IMR-90 (cell line): ENCODE measurements around the gene DNAJC25. TPM values are rescaled to one million over a fixed set of nuclear protein-coding genes. Genes with fewer than 3 reads are reported as not detected.

Experiments used
- ATAC-seq: fragments of 200-7000 bp; cut with Tn5 transposase; 2 replicates; pipeline ENCODE4 v1.9.1; 2020; ENCODE audit warnings: low read depth, mild to moderate bottlenecking, moderate library complexity
- BruUV-seq: library from RNA; stranded (reverse); fragments of 400-500 nt; replicated peaks from 2 replicates; lab custom pipeline; 2021; lab: Mats Ljungman, UMichigan
- CTCF ChIA-PET: fragments of 300-600 bp; formaldehyde crosslinking; extraction: SDS; loops from one replicate; lab custom pipeline; 2021; ENCODE audit warnings: antibody characterized with exemption; lab: Yijun Ruan, JAX
- POLR2A ChIA-PET: fragments of 300-600 bp; sonication (Branson Sonifier 250); formaldehyde crosslinking; loops from one replicate; lab custom pipeline; 2022; ENCODE audit warnings: antibody characterized with exemption; ENCODE audit not compliant: unreplicated experiment; lab: Charles Lee
- DNase-seq: peaks from one replicate; pipeline ENCODE4 v3.0.0; 2013
- H2AFZ ChIP-seq: replicated peaks from 2 replicates; pipeline ENCODE3; 2013; ENCODE audit warnings: low read length, mild to moderate bottlenecking; ENCODE audit not compliant: poor library complexity
- H2AK5ac ChIP-seq: 2 replicates; pipeline ENCODE4 v1.6.1; 2013; ENCODE audit warnings: low read depth, low read length, inconsistent platforms
- H2AK9ac ChIP-seq: replicated peaks from 2 replicates; pipeline ENCODE3; 2013; ENCODE audit warnings: mild to moderate bottlenecking, low read depth, low read length, moderate library complexity; ENCODE audit not compliant: poor library complexity
- H2BK120ac ChIP-seq: 2 replicates; pipeline ENCODE4 v1.6.1; 2013; ENCODE audit warnings: low read depth, low read length, inconsistent platforms
- H2BK15ac ChIP-seq: 3 replicates; pipeline ENCODE4 v1.6.1; 2013; ENCODE audit warnings: low read depth, low read length, inconsistent platforms
- H2BK20ac ChIP-seq: 2 replicates; pipeline ENCODE4 v1.6.1; 2013; ENCODE audit warnings: low read depth, mild to moderate bottlenecking, inconsistent platforms, low read length, moderate library complexity
- H2BK5ac ChIP-seq: 2 replicates; pipeline ENCODE4 v1.6.1; 2013; ENCODE audit warnings: mild to moderate bottlenecking, low read depth, low read length, inconsistent platforms; ENCODE audit not compliant: poor library complexity, severe bottlenecking
- H3K14ac ChIP-seq: replicated peaks from 2 replicates; pipeline ENCODE4 v1.6.1; 2013; ENCODE audit warnings: low read depth, low read length, inconsistent platforms
- H3K18ac ChIP-seq: 2 replicates; pipeline ENCODE4 v1.6.1; 2013; ENCODE audit warnings: low read depth, low read length, control low read depth
- H3K23ac ChIP-seq: 2 replicates; pipeline ENCODE4 v1.6.1; 2013; ENCODE audit warnings: low read depth, low read length, inconsistent platforms
- H3K27ac ChIP-seq: 2 replicates; pipeline ENCODE4 v1.5.1; 2013; ENCODE audit warnings: mild to moderate bottlenecking, control low read depth, low read length; ENCODE audit not compliant: insufficient read depth
- H3K27me3 ChIP-seq: 2 replicates; pipeline ENCODE4 v1.6.1; 2013; ENCODE audit warnings: low read length; ENCODE audit not compliant: control insufficient read depth, insufficient read depth
- H3K36me3 ChIP-seq: 2 replicates; pipeline ENCODE4 v1.6.1; 2013; ENCODE audit warnings: low read length, mixed read lengths; ENCODE audit not compliant: control insufficient read depth, insufficient read depth
- H3K4ac ChIP-seq: 2 replicates; pipeline ENCODE4 v1.6.1; 2013; ENCODE audit warnings: low read depth, low read length, inconsistent platforms
- H3K4me1 ChIP-seq: 2 replicates; pipeline ENCODE4 v1.6.1; 2013; ENCODE audit warnings: low read length, mixed read lengths; ENCODE audit not compliant: control insufficient read depth, insufficient read depth
- H3K4me2 ChIP-seq: 2 replicates; pipeline ENCODE4 v1.6.1; 2013; ENCODE audit warnings: low read depth, mild to moderate bottlenecking, control low read depth, low read length, moderate library complexity
- H3K4me3 ChIP-seq: 2 replicates; pipeline ENCODE4 v1.5.1; 2013; ENCODE audit warnings: low read depth, mild to moderate bottlenecking, control low read depth, low read length, moderate library complexity; ENCODE audit not compliant: insufficient read depth
- H3K56ac ChIP-seq: 2 replicates; pipeline ENCODE4 v1.6.1; 2013; ENCODE audit warnings: low read length, inconsistent platforms; ENCODE audit not compliant: insufficient read depth; ENCODE audit errors: extremely low read depth
- H3K79me1 ChIP-seq, 2 experiments: 2 replicates each; pipeline ENCODE4 v1.6.1; 2013; ENCODE audit warnings: low read length in 2 of 2, inconsistent platforms in 1 of 2, low read depth in 1 of 2
- H3K9ac ChIP-seq: 2 replicates; pipeline ENCODE4 v1.6.1; 2013; ENCODE audit warnings: low read depth, low read length, control low read depth
- H3K9me1 ChIP-seq: 2 replicates; pipeline ENCODE4 v1.6.1; 2013; ENCODE audit warnings: low read length, inconsistent platforms; ENCODE audit not compliant: insufficient read depth
- H3K9me3 ChIP-seq: 2 replicates; pipeline ENCODE4 v1.6.1; 2013; ENCODE audit warnings: low read length; ENCODE audit not compliant: control insufficient read depth, insufficient read depth
- H4K20me1 ChIP-seq: 2 replicates; pipeline ENCODE4 v1.6.1; 2013; ENCODE audit warnings: low read length, inconsistent platforms; ENCODE audit not compliant: insufficient read depth
- H4K5ac ChIP-seq: 2 replicates; pipeline ENCODE4 v1.6.1; 2013; ENCODE audit warnings: mild to moderate bottlenecking, low read depth, low read length, control low read depth
- H4K8ac ChIP-seq, 2 experiments: 2 replicates each; pipeline ENCODE4 v1.6.1; 2013; ENCODE audit warnings: low read depth in 2 of 2, low read length in 2 of 2, control low read depth in 1 of 2, inconsistent platforms in 1 of 2
- H4K91ac ChIP-seq: 2 replicates; pipeline ENCODE4 v1.6.1; 2013; ENCODE audit warnings: low read depth, low read length, inconsistent platforms; ENCODE audit not compliant: insufficient read depth
- BHLHE40 ChIP-seq: fragments of 150-350 bp; IDR thresholded peaks from 2 replicates; pipeline ENCODE4 v1.6.1; 2016; ENCODE audit warnings: mild to moderate bottlenecking, low read depth, low read length
- CEBPB ChIP-seq: IDR thresholded peaks from 2 replicates; pipeline ENCODE4 v1.6.1; 2012; ENCODE audit warnings: low read depth, low read length, improper control_type of control experiment
- CHD1 ChIP-seq: IDR thresholded peaks from 2 replicates; pipeline ENCODE4 v1.6.1; 2012; ENCODE audit warnings: low read depth, low read length, improper control_type of control experiment
- FOS ChIP-seq: fragments of 150-350 bp; IDR thresholded peaks from 2 replicates; pipeline ENCODE4 v1.6.1; 2016; ENCODE audit warnings: low read depth, low read length
- MAFK ChIP-seq: IDR thresholded peaks from 2 replicates; pipeline ENCODE4 v1.6.1; 2012; ENCODE audit warnings: low read depth, low read length, improper control_type of control experiment
- MAZ ChIP-seq: IDR thresholded peaks from 2 replicates; pipeline ENCODE4 v1.6.1; 2012; ENCODE audit warnings: low read depth, mild to moderate bottlenecking, low read length, improper control_type of control experiment, moderate library complexity, borderline replicate concordance
- NFE2L2 ChIP-seq: fragments of 150-350 bp; IDR thresholded peaks from 2 replicates; pipeline ENCODE4 v1.6.1; 2016; ENCODE audit warnings: low read depth, mild to moderate bottlenecking, low read length
- POLR2A ChIP-seq: IDR thresholded peaks from 2 replicates; pipeline ENCODE4 v1.6.1; 2012; ENCODE audit warnings: mild to moderate bottlenecking, low read depth, low read length
- RAD21 ChIP-seq: IDR thresholded peaks from 2 replicates; pipeline ENCODE4 v1.6.1; 2012; ENCODE audit warnings: low read length, improper control_type of control experiment
- RFX5 ChIP-seq: IDR thresholded peaks from 2 replicates; pipeline ENCODE4 v1.8.0; 2012; ENCODE audit warnings: low read depth, mild to moderate bottlenecking, low read length, moderate library complexity
- SMC3 ChIP-seq: fragments of 150-350 bp; IDR thresholded peaks from 2 replicates; pipeline ENCODE4 v1.6.1; 2016; ENCODE audit warnings: low read depth, mild to moderate bottlenecking, antibody characterized with exemption, low read length, moderate library complexity
- WGBS, 2 experiments: methylation state at CpG; one replicate each; pipeline versions ENCODE4 v1.1.5 to v1.1.7; 2013; ENCODE audit warnings: missing lambda C conversion rate in 2 of 2; ENCODE audit not compliant: insufficient read length in 1 of 2; ENCODE audit errors: extremely low coverage in 2 of 2; 5-methylcytosine and 5-hydroxymethylcytosine counted together
- dilution Hi-C: fragments of 300-500 bp; cut with HindIII; formaldehyde crosslinking; loops from one replicate; pipeline ENCODE4 v1.14.3; 2018; ENCODE audit warnings: low sequenced_read_pairs; ENCODE audit not compliant: unreplicated experiment
- in situ Hi-C: fragments of 300-500 bp; cut with MboI; formaldehyde crosslinking; loops from 3 replicates; pipeline ENCODE4 v1.14.3; 2019; ENCODE audit warnings: low sequenced_read_pairs, inconsistent platforms, mixed read lengths
- intact Hi-C: fragments of 100-400 bp; cut with micrococcal nuclease; formaldehyde crosslinking; loops from 2 replicates; pipeline ENCODE4 v1.10.0; 2022
- polyA plus RNA-seq, 3 experiments: library from polyadenylated mRNA; depleted of rRNA; stranded (reverse); fragments of >200 nt; gene quantifications; 2 replicates each; pipeline ENCODE4 v1.2.3, GENCODE V29; 2012; ENCODE audit warnings: low replicate concordance in 1 of 3
- total RNA-seq: library from RNA; depleted of rRNA; stranded (reverse); fragments of >200 nt; gene quantifications from 2 replicates; pipeline ENCODE4 v1.2.3, GENCODE V29; 2012
- TF ChIP-seq, protein P1 (sequence below): fragments of 150-350 bp; IDR thresholded peaks from 2 replicates; pipeline ENCODE4 v1.6.1; 2016; ENCODE audit warnings: low read depth, mild to moderate bottlenecking, low read length, moderate library complexity, borderline replicate concordance
- TF ChIP-seq, protein P2 (sequence below): fragments of 150-350 bp; IDR thresholded peaks from 2 replicates; pipeline ENCODE4 v1.6.1; 2017; ENCODE audit warnings: mild to moderate bottlenecking, antibody characterized with exemption, low read length, low read depth
- TF ChIP-seq, protein P3 (sequence below): conservative IDR thresholded peaks from 2 replicates; pipeline ENCODE4 v1.5.1; 2012; ENCODE audit warnings: mild to moderate bottlenecking, low read depth, low read length, improper control_type of control experiment

DNAJC25 gene
- total and polyA plus RNA-seq, 2 of the 4 experiments (the other 2 are of a cell fraction) = 3.2 to 6.6 TPM

DNA sequence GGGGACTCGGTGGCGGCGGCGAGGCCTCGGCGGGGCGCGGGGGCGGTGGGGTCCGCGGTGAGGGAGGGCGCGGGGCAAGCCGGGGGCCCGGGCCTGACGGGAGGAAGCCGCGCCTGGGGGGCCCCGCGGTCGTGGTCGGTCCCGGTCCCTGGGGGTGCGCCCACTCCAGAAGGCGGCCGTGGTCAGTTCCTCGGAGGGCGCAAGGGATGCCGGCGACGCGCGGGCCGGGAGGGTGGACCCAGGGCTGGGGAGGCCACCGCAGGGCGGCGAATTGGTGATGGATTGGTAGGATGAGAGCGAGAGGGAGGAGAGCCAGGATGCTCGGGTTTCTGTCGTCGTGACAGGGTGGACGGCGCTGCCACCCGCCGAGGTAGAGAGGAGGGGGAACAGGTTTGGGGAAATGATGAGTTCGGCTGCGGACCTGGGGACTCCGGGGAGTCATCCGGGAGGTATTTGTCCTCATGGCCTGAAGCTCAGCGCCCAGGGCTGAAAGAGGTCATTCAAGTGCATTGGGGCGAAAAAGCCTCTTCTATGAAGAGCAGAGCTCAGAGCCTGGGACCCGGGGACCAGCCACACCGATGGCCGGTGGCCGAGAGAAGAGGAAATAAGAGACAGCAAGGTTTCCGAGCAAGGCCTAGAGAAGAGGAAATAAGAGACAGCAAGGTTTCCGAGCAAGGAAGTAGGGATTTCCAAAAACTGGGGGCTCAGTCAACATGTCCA, 30.8 kb downstream of the DNAJC25 start:
- 0 out of 2 replicates have a peak overlapping the region, but pooled peaks have one; percentile 2 for H3K56ac ChIP-seq
- peaks cover 21 to 50% of the 10 kb centered on the region in 2 experiments; a peak in 3 of 4 replicates for H3K79me1 ChIP-seq
- in situ Hi-C loops (no loop called here), intact Hi-C loops (no loop called here), dilution Hi-C loops (no loop called here)
- H4K91ac ChIP-seq = peak overlapping the region; percentile 61
- peaks cover 7% of the 10 kb centered on the region for H3K4me1 ChIP-seq
- peak overlapping the region; percentile 100 for H3K4me2 ChIP-seq
- peaks cover 5% of the 10 kb centered on the region; the same call in 1 of the 2 replicates for H3K36me3 ChIP-seq
- POLR2A ChIA-PET = interaction anchor here (0.5 to 0.6 kb wide), 2 partner anchors 19 to 1106 kb away, joined by 3 to 6 read pairs; no protein-coding TSS in a partner anchor
- H3K9me1 ChIP-seq = peaks cover 15% of the 10 kb centered on the region
- H2AK9ac ChIP-seq = peak overlapping the region; percentile 62
- H3K4ac ChIP-seq = peak overlapping the region; percentile 34
- H2AFZ ChIP-seq = peak overlapping the region; percentile 89
- ATAC-seq = peak; percentile 69
- peak overlapping the region; percentile 11; the same call in 1 of the 2 replicates for H3K23ac ChIP-seq
- no peak overlapping the region for H2BK20ac ChIP-seq
- peak overlapping the region; percentile 84 for H4K5ac ChIP-seq
- H2BK5ac ChIP-seq = peak overlapping the region; percentile 50
- no peaks in the 10 kb centered on the region for H3K27me3 ChIP-seq
- H3K4me3 ChIP-seq = peak overlapping the region; percentile 98
- H4K20me1 ChIP-seq = peaks cover 38% of the 10 kb centered on the region
- peak overlapping the region; percentile 66 for H3K27ac ChIP-seq
- peak overlapping the region; percentile 1 to 43; a peak in 2 of 4 replicates for H4K8ac ChIP-seq
- H3K18ac ChIP-seq = peak overlapping the region; percentile 73
- no TSS peak for BruUV-seq
- DNase-seq = peak; percentile 13
- CTCF ChIA-PET = interaction anchor here (0.8 kb wide), 1 partner anchor 13 kb away, joined by 4 read pairs; no protein-coding TSS in a partner anchor
- peak overlapping the region; percentile 72 for H2AK5ac ChIP-seq
- H2BK120ac ChIP-seq = no peak overlapping the region
- WGBS, 2 experiments = 0% methylated on average over 23 of the region's 57 CpGs; no CpG with 5 or more reads in 1 of the 2 experiments
- H3K9me3 ChIP-seq = no peaks in the 10 kb centered on the region
- H2BK15ac ChIP-seq = no peak overlapping the region
- peak overlapping the region; percentile 14 for H3K14ac ChIP-seq
- H3K9ac ChIP-seq = peak overlapping the region; percentile 90
- TF ChIP-seq, protein P1, sequence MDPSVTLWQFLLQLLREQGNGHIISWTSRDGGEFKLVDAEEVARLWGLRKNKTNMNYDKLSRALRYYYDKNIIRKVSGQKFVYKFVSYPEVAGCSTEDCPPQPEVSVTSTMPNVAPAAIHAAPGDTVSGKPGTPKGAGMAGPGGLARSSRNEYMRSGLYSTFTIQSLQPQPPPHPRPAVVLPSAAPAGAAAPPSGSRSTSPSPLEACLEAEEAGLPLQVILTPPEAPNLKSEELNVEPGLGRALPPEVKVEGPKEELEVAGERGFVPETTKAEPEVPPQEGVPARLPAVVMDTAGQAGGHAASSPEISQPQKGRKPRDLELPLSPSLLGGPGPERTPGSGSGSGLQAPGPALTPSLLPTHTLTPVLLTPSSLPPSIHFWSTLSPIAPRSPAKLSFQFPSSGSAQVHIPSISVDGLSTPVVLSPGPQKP = no peak
- TF ChIP-seq, protein P2, sequence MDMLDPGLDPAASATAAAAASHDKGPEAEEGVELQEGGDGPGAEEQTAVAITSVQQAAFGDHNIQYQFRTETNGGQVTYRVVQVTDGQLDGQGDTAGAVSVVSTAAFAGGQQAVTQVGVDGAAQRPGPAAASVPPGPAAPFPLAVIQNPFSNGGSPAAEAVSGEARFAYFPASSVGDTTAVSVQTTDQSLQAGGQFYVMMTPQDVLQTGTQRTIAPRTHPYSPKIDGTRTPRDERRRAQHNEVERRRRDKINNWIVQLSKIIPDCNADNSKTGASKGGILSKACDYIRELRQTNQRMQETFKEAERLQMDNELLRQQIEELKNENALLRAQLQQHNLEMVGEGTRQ = no peak
- no peak for TF ChIP-seq SMC3
- TF ChIP-seq RFX5 = no peak
- no peak for TF ChIP-seq MAFK
- TF ChIP-seq BHLHE40 = no peak
- no peak for TF ChIP-seq NFE2L2
- no peak for TF ChIP-seq RAD21
- TF ChIP-seq MAZ = no peak
- no peak for TF ChIP-seq CHD1
- TF ChIP-seq CEBPB = no peak
- TF ChIP-seq POLR2A = no peak
- no peak for TF ChIP-seq FOS
- TF ChIP-seq, protein P3, sequence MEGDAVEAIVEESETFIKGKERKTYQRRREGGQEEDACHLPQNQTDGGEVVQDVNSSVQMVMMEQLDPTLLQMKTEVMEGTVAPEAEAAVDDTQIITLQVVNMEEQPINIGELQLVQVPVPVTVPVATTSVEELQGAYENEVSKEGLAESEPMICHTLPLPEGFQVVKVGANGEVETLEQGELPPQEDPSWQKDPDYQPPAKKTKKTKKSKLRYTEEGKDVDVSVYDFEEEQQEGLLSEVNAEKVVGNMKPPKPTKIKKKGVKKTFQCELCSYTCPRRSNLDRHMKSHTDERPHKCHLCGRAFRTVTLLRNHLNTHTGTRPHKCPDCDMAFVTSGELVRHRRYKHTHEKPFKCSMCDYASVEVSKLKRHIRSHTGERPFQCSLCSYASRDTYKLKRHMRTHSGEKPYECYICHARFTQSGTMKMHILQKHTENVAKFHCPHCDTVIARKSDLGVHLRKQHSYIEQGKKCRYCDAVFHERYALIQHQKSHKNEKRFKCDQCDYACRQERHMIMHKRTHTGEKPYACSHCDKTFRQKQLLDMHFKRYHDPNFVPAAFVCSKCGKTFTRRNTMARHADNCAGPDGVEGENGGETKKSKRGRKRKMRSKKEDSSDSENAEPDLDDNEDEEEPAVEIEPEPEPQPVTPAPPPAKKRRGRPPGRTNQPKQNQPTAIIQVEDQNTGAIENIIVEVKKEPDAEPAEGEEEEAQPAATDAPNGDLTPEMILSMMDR = no peak
